IMR-90 (cell line): ENCODE measurements around the gene ITFG2. TPM values are rescaled to one million over a fixed set of nuclear protein-coding genes. Genes with fewer than 3 reads are reported as not detected.

Source experiments
- ATAC-seq: fragments of 200-7000 bp; cut with Tn5 transposase; 2 replicates; pipeline ENCODE4 v1.9.1; 2020; ENCODE audit warnings: low read depth, mild to moderate bottlenecking, moderate library complexity
- BruUV-seq: library from RNA; stranded (reverse); fragments of 400-500 nt; replicated peaks from 2 replicates; lab custom pipeline; 2021; lab: Mats Ljungman, UMichigan
- CTCF ChIA-PET: fragments of 300-600 bp; formaldehyde crosslinking; extraction: SDS; loops from one replicate; lab custom pipeline; 2021; ENCODE audit warnings: antibody characterized with exemption; lab: Yijun Ruan, JAX
- POLR2A ChIA-PET: fragments of 300-600 bp; sonication (Branson Sonifier 250); formaldehyde crosslinking; loops from one replicate; lab custom pipeline; 2022; ENCODE audit warnings: antibody characterized with exemption; ENCODE audit not compliant: unreplicated experiment; lab: Charles Lee
- DNase-seq: peaks from one replicate; pipeline ENCODE4 v3.0.0; 2013
- H2AFZ ChIP-seq: replicated peaks from 2 replicates; pipeline ENCODE3; 2013; ENCODE audit warnings: low read length, mild to moderate bottlenecking; ENCODE audit not compliant: poor library complexity
- H2AK5ac ChIP-seq: 2 replicates; pipeline ENCODE4 v1.6.1; 2013; ENCODE audit warnings: low read depth, low read length, inconsistent platforms
- H2AK9ac ChIP-seq: replicated peaks from 2 replicates; pipeline ENCODE3; 2013; ENCODE audit warnings: mild to moderate bottlenecking, low read depth, low read length, moderate library complexity; ENCODE audit not compliant: poor library complexity
- H2BK120ac ChIP-seq: 2 replicates; pipeline ENCODE4 v1.6.1; 2013; ENCODE audit warnings: low read depth, low read length, inconsistent platforms
- H2BK15ac ChIP-seq: 3 replicates; pipeline ENCODE4 v1.6.1; 2013; ENCODE audit warnings: low read depth, low read length, inconsistent platforms
- H2BK20ac ChIP-seq: 2 replicates; pipeline ENCODE4 v1.6.1; 2013; ENCODE audit warnings: low read depth, mild to moderate bottlenecking, inconsistent platforms, low read length, moderate library complexity
- H2BK5ac ChIP-seq: 2 replicates; pipeline ENCODE4 v1.6.1; 2013; ENCODE audit warnings: mild to moderate bottlenecking, low read depth, low read length, inconsistent platforms; ENCODE audit not compliant: poor library complexity, severe bottlenecking
- H3K14ac ChIP-seq: replicated peaks from 2 replicates; pipeline ENCODE4 v1.6.1; 2013; ENCODE audit warnings: low read depth, low read length, inconsistent platforms
- H3K18ac ChIP-seq: 2 replicates; pipeline ENCODE4 v1.6.1; 2013; ENCODE audit warnings: low read depth, low read length, control low read depth
- H3K23ac ChIP-seq: 2 replicates; pipeline ENCODE4 v1.6.1; 2013; ENCODE audit warnings: low read depth, low read length, inconsistent platforms
- H3K27ac ChIP-seq: 2 replicates; pipeline ENCODE4 v1.5.1; 2013; ENCODE audit warnings: mild to moderate bottlenecking, control low read depth, low read length; ENCODE audit not compliant: insufficient read depth
- H3K27me3 ChIP-seq: 2 replicates; pipeline ENCODE4 v1.6.1; 2013; ENCODE audit warnings: low read length; ENCODE audit not compliant: control insufficient read depth, insufficient read depth
- H3K36me3 ChIP-seq: 2 replicates; pipeline ENCODE4 v1.6.1; 2013; ENCODE audit warnings: low read length, mixed read lengths; ENCODE audit not compliant: control insufficient read depth, insufficient read depth
- H3K4ac ChIP-seq: 2 replicates; pipeline ENCODE4 v1.6.1; 2013; ENCODE audit warnings: low read depth, low read length, inconsistent platforms
- H3K4me1 ChIP-seq: 2 replicates; pipeline ENCODE4 v1.6.1; 2013; ENCODE audit warnings: low read length, mixed read lengths; ENCODE audit not compliant: control insufficient read depth, insufficient read depth
- H3K4me2 ChIP-seq: 2 replicates; pipeline ENCODE4 v1.6.1; 2013; ENCODE audit warnings: low read depth, mild to moderate bottlenecking, control low read depth, low read length, moderate library complexity
- H3K4me3 ChIP-seq: 2 replicates; pipeline ENCODE4 v1.5.1; 2013; ENCODE audit warnings: low read depth, mild to moderate bottlenecking, control low read depth, low read length, moderate library complexity; ENCODE audit not compliant: insufficient read depth
- H3K56ac ChIP-seq: 2 replicates; pipeline ENCODE4 v1.6.1; 2013; ENCODE audit warnings: low read length, inconsistent platforms; ENCODE audit not compliant: insufficient read depth; ENCODE audit errors: extremely low read depth
- H3K79me1 ChIP-seq, 2 experiments: 2 replicates each; pipeline ENCODE4 v1.6.1; 2013; ENCODE audit warnings: low read length in 2 of 2, inconsistent platforms in 1 of 2, low read depth in 1 of 2
- H3K9ac ChIP-seq: 2 replicates; pipeline ENCODE4 v1.6.1; 2013; ENCODE audit warnings: low read depth, low read length, control low read depth
- H3K9me1 ChIP-seq: 2 replicates; pipeline ENCODE4 v1.6.1; 2013; ENCODE audit warnings: low read length, inconsistent platforms; ENCODE audit not compliant: insufficient read depth
- H3K9me3 ChIP-seq: 2 replicates; pipeline ENCODE4 v1.6.1; 2013; ENCODE audit warnings: low read length; ENCODE audit not compliant: control insufficient read depth, insufficient read depth
- H4K20me1 ChIP-seq: 2 replicates; pipeline ENCODE4 v1.6.1; 2013; ENCODE audit warnings: low read length, inconsistent platforms; ENCODE audit not compliant: insufficient read depth
- H4K5ac ChIP-seq: 2 replicates; pipeline ENCODE4 v1.6.1; 2013; ENCODE audit warnings: mild to moderate bottlenecking, low read depth, low read length, control low read depth
- H4K8ac ChIP-seq, 2 experiments: 2 replicates each; pipeline ENCODE4 v1.6.1; 2013; ENCODE audit warnings: low read depth in 2 of 2, low read length in 2 of 2, control low read depth in 1 of 2, inconsistent platforms in 1 of 2
- H4K91ac ChIP-seq: 2 replicates; pipeline ENCODE4 v1.6.1; 2013; ENCODE audit warnings: low read depth, low read length, inconsistent platforms; ENCODE audit not compliant: insufficient read depth
- FOS ChIP-seq: fragments of 150-350 bp; IDR thresholded peaks from 2 replicates; pipeline ENCODE4 v1.6.1; 2016; ENCODE audit warnings: low read depth, low read length
- POLR2A ChIP-seq: IDR thresholded peaks from 2 replicates; pipeline ENCODE4 v1.6.1; 2012; ENCODE audit warnings: mild to moderate bottlenecking, low read depth, low read length
- RCOR1 ChIP-seq: IDR thresholded peaks from 2 replicates; pipeline ENCODE4 v1.6.1; 2012; ENCODE audit warnings: mild to moderate bottlenecking, low read length, improper control_type of control experiment; ENCODE audit not compliant: insufficient replicate concordance
- RFX5 ChIP-seq: IDR thresholded peaks from 2 replicates; pipeline ENCODE4 v1.8.0; 2012; ENCODE audit warnings: low read depth, mild to moderate bottlenecking, low read length, moderate library complexity
- WGBS, 2 experiments: methylation state at CpG; one replicate each; pipeline versions ENCODE4 v1.1.5 to v1.1.7; 2013; ENCODE audit warnings: missing lambda C conversion rate in 2 of 2; ENCODE audit not compliant: insufficient read length in 1 of 2; ENCODE audit errors: extremely low coverage in 2 of 2; 5-methylcytosine and 5-hydroxymethylcytosine counted together
- dilution Hi-C: fragments of 300-500 bp; cut with HindIII; formaldehyde crosslinking; loops from one replicate; pipeline ENCODE4 v1.14.3; 2018; ENCODE audit warnings: low sequenced_read_pairs; ENCODE audit not compliant: unreplicated experiment
- in situ Hi-C: fragments of 300-500 bp; cut with MboI; formaldehyde crosslinking; loops from 3 replicates; pipeline ENCODE4 v1.14.3; 2019; ENCODE audit warnings: low sequenced_read_pairs, inconsistent platforms, mixed read lengths
- intact Hi-C: fragments of 100-400 bp; cut with micrococcal nuclease; formaldehyde crosslinking; loops from 2 replicates; pipeline ENCODE4 v1.10.0; 2022
- polyA plus RNA-seq, 3 experiments: library from polyadenylated mRNA; depleted of rRNA; stranded (reverse); fragments of >200 nt; gene quantifications; 2 replicates each; pipeline ENCODE4 v1.2.3, GENCODE V29; 2012; ENCODE audit warnings: low replicate concordance in 1 of 3
- total RNA-seq: library from RNA; depleted of rRNA; stranded (reverse); fragments of >200 nt; gene quantifications from 2 replicates; pipeline ENCODE4 v1.2.3, GENCODE V29; 2012
- TF ChIP-seq, protein P1 (sequence below): conservative IDR thresholded peaks from 2 replicates; pipeline ENCODE4 v1.5.1; 2012; ENCODE audit warnings: mild to moderate bottlenecking, low read depth, low read length, improper control_type of control experiment
- TF ChIP-seq, protein P2 (sequence below): fragments of 150-350 bp; IDR thresholded peaks from 2 replicates; pipeline ENCODE4 v1.6.1; 2017; ENCODE audit warnings: mild to moderate bottlenecking, antibody characterized with exemption, low read length, low read depth

Gene ITFG2
- total and polyA plus RNA-seq, 2 of the 4 experiments (the other 2 are of a cell fraction) = 20.3 to 25.5 TPM

DNA sequence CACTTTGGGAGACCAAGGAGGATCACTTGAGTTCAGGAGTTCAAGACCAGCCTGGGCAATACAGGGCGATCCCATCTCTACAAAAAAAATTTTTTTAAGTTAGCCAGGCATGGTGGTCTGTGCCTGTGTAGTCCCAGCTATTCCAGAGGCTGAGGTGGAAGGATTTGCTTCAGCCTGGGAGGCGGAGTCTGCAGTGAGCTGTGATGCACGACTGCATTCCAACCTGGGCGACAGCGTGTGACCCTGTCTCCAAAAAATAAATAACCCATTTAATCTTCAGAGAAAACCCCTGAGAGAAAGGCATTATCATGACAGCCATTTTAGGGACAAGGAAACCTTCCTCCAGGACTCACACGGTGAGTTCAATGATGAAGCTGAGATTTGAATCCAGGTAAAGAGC lies 21.4 kb upstream of the ITFG2 start:
- Histone ChIP-seq H3K4me3 (no peak overlapping the region), H4K20me1 (peaks cover 3% of the 10 kb centered on the region; the same call in 1 of the 2 replicates), H3K79me1 (peaks cover 2 to 4% of the 10 kb centered on the region in 2 experiments; a peak in 3 of 4 replicates), H4K8ac (no peak overlapping the region), H2AFZ (no peak overlapping the region), H2AK5ac (no peak overlapping the region), H3K4me1 (0 out of 2 replicates have a peak, but pooled peaks cover under 1% of the 10 kb centered on the region), H2AK9ac (no peak overlapping the region), H3K4ac (no peak overlapping the region), H3K36me3 (no peaks in the 10 kb centered on the region), H3K18ac (no peak overlapping the region), H3K9ac (no peak overlapping the region), H3K23ac (no peak overlapping the region), H3K9me3 (no peaks in the 10 kb centered on the region), H3K14ac (no peak overlapping the region), H3K27me3 (peaks cover 6% of the 10 kb centered on the region), H4K5ac (no peak overlapping the region), H3K9me1 (no peaks in the 10 kb centered on the region), H3K56ac (no peak overlapping the region), H2BK20ac (no peak overlapping the region), H2BK5ac (no peak overlapping the region), H2BK15ac (no peak overlapping the region), H3K4me2 (no peak overlapping the region), H3K27ac (no peak overlapping the region), H4K91ac (no peak overlapping the region), H2BK120ac (no peak overlapping the region)
- DNase-seq (no peak), ATAC-seq (no peak)
- no CpG with 5 or more reads among the region's 6 CpGs for WGBS, 2 experiments
- POLR2A ChIA-PET = no interaction called here
- intact Hi-C loops (no loop called here), in situ Hi-C loops (no loop called here), dilution Hi-C loops (no loop called here)
- TF ChIP-seq POLR2A = no peak
- TF ChIP-seq, protein P1, sequence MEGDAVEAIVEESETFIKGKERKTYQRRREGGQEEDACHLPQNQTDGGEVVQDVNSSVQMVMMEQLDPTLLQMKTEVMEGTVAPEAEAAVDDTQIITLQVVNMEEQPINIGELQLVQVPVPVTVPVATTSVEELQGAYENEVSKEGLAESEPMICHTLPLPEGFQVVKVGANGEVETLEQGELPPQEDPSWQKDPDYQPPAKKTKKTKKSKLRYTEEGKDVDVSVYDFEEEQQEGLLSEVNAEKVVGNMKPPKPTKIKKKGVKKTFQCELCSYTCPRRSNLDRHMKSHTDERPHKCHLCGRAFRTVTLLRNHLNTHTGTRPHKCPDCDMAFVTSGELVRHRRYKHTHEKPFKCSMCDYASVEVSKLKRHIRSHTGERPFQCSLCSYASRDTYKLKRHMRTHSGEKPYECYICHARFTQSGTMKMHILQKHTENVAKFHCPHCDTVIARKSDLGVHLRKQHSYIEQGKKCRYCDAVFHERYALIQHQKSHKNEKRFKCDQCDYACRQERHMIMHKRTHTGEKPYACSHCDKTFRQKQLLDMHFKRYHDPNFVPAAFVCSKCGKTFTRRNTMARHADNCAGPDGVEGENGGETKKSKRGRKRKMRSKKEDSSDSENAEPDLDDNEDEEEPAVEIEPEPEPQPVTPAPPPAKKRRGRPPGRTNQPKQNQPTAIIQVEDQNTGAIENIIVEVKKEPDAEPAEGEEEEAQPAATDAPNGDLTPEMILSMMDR = no peak
- TF ChIP-seq RCOR1 = no peak
- TF ChIP-seq FOS = no peak
- TF ChIP-seq, protein P2, sequence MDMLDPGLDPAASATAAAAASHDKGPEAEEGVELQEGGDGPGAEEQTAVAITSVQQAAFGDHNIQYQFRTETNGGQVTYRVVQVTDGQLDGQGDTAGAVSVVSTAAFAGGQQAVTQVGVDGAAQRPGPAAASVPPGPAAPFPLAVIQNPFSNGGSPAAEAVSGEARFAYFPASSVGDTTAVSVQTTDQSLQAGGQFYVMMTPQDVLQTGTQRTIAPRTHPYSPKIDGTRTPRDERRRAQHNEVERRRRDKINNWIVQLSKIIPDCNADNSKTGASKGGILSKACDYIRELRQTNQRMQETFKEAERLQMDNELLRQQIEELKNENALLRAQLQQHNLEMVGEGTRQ = no peak
- TF ChIP-seq RFX5 = no peak
- no TSS peak for BruUV-seq
- CTCF ChIA-PET = no interaction called here
